Endometrial microvascular endothelial cells (primary cell): Measurements from ENCODE around the gene FAM169A. TPM values are rescaled to one million over a fixed set of nuclear protein-coding genes. Genes with fewer than 3 reads are reported as not detected.
"Not testable (repeated sequence)": the region's sequence is repeated elsewhere in the genome, so short reads cannot be mapped to it uniquely, and the experiment has no call there.

Experiments
- in situ Hi-C: cut with HindIII; loops from 2 replicates; pipeline ENCODE4 v1.10.0; 2017; ENCODE audit warnings: low sequenced_read_pairs, low pct_unique_long_range_greater_than_20kb; ENCODE audit errors: inconsistent ontology term
- total RNA-seq: library from RNA; depleted of rRNA; stranded (reverse); fragments of >200 nt; gene quantifications from one replicate; pipeline ENCODE4 v1.2.3, GENCODE V29; 2015; ENCODE audit errors: inconsistent ontology term

FAM169A gene
- total RNA-seq, 1 donor from 2014 or later, result 1.2 TPM

DNA sequence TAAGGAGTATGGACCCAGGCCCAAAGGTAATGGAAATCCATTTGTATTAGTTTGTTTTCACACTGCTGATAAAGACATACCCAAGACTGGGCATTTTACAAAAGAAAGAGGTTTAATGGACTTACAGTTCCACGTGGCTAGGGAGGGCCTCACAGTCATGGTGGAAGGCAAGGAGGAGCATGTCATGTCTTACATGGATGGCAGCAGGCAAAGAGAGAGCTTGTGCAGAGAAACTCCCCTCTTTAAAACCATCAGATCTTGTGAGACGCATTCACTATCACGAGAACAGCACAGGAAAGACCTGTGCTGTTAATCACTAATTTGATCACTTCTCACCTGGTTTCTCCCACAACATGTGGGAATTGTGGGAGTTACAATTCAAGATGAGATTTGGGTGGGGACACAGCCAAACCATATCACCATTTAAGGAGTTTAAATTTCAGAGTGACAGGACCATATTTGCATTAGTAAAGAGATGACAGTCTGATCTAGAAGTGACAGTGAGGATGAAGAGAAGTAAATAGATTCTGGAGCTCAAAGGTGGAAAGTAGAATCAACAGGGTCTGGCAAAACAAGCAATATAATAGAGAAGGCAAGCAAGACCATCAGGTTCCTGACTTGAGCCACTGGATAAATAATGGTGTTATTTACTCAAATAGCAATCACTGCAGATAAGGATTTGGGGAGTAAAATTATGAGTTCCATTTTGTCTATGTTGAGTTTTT is 7.5 kb upstream of the FAM169A start:
- in situ Hi-C loops, result no loop called here

DNA sequence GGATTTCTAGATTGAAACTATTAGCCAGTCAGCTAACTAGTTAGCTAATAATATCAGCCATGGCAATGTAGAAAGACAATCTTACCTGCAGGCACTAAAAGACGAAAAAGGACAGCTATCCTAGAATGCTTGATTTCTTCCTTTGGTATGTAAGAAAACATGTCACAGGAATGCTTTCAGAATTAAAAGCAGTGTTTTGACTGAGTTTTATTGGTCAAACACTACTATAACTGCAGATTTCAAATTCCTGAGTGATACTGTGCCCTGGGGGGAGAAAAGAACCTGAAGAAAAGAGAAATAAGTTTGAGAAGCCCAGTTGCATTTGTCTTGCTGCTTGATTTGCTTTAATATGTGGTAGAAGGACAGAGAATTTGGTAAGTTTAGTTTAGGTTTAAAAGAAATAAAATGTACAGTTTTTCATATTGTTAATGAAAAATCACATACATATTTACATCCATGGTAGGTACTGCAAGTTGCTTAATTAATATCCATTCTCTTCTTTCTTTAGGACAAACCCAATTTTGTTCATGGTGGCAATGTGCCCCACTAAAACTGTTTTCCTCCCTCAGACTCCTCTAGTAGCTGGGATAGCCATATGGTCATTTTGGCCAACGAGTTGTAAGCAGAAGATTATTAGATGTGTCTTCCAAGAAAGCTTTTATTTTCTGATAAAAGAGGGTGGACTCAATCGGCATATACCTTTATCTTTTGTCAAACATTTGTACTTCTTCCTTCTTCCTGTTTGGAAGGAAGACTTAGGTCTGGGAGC is 4.3 kb upstream of the FAM169A start:
- in situ Hi-C loops, result no loop called here

DNA sequence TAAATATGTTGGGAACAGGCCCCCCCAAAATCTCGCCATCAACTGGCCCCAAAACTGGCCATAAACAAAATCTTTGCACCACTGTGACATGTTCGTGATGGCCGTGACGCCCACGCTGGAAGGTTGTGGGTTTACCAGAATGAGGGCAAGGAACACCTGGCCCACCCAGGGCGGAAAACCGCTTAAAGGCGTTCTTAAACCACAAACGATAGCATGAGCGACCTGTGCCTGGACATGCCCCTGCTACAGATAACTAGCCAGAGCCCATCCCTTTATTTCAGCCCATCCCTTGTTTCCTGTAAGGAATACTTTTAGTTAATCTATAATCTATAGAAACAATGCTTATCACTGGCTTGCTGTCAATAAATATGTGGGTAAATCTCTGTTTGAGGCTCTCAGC is 3.2 kb upstream of the FAM169A start:
- in situ Hi-C loops, result not testable (repeated sequence)

DNA sequence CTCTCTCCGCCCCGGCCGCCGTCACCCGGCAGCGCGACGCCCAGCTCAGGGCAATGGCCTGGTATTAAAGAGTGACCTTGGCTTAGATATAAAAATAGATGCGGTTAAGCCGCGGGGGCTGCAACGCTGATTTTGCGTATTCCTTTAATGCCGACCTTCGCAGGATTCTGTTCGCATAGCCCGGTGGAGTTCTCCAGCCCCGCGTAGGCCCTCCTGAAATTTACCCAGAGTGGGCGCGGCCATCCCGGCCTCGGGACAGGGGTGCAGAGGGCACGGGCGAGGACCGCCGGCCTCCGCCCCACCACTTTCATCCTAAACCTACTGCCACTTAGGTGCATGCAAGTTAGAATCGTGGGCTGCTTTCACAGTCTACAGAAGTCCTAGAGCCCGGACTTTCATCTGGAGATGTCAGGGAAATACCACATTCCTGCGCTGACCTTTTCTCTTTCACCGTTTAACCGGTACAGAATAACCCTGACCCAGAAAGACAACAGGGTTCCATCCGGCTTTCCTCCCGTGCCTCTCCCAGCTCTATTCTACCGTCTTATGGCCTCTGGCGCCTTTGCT is 492 bp upstream of the FAM169A start:
- in situ Hi-C loops, result no loop called here

DNA sequence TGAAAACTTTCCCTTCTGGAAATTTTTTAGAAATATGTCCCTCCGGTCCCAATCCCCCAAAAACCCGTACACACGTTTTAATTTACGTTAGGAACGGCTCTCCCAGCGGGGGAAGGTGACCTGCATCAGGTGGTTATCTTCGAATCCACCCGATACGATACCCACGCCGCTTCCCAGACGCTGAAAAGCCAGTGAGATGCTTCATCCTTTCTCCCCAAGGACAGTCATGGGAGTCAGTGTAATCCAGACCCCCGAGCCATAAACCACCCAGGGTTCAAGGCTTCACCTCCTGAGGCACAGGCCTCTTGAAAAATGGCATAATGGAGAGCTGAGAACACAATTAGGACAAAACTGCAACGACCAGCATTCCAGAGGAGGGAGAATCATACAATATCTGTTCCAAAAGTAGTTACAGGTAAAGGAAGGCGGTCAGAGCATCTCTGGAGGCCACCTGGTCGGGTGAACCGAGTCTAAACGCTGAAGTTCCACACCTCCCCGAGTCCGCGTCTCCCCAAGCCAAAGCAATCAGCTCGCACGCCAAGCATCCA is 857 bp downstream of the FAM169A start:
- in situ Hi-C loops, result no loop called here

DNA sequence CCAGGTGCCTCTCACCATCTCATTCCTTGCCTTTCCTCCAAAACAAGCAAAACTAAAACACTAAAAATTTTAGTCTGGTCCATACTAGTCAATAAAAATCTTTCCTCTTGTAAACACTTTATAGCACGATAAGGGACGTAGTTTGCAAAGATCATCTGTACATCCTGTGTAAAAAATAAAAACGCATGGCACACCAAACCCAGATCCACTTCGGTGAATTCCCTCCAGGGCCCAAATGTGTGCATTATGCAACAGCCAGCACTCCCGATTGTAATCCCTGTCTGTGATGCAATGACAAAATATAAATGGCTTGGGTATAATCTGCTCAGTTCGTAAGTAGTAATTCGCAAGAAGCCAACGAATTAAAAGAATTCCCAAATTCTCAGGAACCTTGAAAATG is 1.4 kb downstream of the FAM169A start:
- in situ Hi-C loops, result no loop called here

DNA sequence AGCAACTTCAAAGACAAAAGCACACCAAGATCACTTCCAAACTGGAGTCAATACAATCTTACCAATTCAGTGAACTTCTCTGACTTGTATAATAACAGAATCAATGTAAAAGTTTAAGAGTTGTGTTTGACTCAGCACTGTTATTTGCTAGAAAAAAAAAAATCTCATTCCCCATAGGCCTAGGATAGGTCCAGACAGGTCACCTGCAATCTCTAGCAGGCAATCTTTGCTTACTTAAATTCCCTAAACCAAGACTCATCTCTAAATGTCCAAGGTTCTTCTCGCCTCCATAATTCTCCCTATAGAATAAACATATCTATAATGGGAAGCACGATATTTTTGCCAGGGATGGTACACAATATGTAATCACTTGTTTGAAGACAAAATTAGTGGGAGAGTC is 2.5 kb downstream of the FAM169A start:
- in situ Hi-C loops, result no loop called here

DNA sequence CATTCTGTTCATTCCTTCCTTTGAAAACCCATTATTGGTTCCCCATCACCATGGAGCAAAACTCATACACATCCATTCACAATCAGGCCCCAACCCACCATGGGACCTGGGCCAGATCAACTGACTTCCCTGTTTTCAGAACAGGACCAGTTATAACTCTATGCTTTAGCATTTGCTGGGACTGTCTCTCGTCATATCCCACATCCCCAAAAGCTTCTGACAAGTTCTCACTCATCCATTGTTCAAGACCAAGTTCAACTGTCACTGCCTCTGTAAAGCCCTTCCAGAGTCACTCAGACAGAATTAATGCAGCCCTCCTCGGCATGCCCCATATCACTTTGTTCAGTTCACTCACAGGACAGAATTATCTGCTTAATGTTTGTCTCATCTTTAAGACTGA is 4.0 kb downstream of the FAM169A start:
- in situ Hi-C loops, result no loop called here

DNA sequence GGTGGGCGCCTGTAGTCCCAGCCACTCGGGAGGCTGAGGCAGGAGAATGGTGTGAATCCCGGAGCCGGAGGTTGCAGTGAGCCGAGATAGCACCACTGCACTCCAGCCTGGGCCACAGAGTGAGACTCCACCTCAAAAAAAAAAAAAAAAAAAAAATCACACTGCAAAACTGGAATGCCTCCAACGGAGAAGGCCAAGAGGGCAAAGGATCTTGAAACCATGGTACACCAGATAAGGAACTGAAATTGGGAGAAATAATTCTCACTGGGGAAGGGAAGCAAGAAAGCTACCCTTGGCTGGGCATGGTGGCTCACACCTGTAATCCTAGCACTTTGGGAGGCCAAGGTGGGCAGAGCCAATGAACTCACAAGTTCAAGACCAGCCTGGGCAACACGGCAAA is 9.2 kb downstream of the FAM169A start:
- in situ Hi-C loops, result not testable (repeated sequence)

DNA sequence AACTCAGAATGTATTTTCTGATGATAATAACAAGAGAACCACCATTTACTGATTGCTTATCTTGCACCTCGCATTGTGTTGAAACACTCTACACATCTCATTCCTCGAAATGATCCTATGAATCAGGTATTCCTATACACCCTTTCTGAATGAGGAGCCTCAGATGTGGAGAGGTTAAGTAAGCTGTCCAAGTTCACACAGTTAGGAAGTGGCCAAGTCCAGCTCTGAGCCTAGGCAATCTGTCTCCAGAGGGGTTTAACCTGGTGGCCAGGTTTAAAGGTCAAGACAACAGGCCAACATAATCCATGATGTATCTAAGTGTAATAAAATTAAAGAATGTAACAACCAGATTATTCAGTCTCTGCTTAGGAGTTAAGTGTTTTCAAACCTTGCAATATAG is 12.9 kb downstream of the FAM169A start:
- in situ Hi-C loops, result no loop called here

DNA sequence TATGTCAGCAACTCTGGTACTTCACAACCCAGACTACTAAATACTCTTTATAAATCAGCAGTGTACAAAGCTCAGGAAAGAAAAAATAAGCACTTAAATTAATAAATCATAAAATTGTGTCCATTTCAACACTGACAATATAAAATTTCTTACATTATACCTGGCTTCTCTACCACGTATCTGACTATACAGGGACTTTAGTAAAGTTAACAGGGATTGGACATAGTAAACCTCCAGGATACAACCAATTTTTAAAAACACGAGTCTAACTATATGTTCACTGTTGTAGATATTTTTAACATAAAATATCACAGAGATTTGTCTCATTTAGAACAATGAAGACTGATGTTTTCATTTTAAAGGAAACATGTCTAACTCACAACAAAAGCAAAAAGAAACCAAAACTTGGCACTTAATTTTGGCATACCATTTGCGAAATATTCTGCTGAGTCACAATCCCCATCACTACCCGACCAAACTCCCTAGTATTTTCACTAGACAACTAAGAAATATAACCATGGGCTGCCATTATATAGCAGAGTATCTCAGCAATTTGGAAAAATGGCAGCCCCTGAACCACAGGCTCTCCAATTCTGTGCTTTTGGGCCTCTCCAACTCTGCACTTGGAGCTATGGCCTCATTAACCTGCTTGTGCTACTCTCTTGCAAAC is 14.4 kb downstream of the FAM169A start:
- in situ Hi-C loops, result no loop called here

DNA sequence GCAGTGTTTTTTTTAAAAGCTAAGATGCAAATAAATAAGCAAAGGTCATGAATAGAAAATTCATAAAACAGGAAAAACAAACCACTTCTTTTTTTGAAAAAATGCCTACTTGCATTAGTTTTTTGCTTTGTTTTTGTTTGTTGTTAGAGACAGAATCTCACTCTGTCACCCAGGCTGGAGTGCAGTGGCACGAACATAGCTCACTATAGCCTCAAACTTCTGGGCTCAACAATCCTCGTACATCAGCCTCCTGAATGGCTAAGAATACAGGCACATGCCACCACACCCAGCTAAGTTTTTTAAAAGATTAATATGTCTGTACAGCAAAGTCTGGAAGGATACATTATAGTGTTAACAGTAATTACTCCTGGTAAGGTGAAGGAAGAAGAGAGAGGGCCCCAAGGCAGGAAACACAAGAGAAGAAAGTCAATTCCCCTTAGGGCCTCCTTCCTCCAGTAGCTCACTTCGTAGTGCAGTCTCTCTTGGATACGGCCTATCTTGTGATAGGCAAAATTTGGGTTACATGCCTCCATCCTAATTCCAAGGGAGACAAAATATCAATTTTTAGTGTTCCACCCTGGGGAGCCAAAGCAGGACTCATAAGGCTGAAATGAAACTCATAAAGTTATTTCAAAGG is 15.3 kb downstream of the FAM169A start:
- in situ Hi-C loops, result no loop called here

DNA sequence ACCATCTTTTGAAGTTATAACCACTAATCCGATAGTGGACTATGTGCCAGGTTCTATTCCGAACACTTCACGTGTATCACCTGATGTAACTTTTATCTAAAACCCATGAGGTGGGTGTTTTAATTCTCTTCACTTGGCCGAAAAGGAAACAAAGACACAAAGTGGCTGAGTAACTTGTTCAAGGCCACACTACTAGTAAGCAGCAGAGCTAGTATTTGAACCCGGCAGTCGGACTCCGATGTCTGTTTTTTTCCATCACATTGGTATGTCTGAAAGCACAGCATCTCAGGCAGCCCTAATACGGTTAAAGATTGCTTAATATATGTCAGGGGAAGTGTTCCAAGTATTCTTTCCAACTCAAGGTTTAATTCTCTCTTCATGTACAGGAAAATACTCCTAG is 16.2 kb downstream of the FAM169A start:
- in situ Hi-C loops, result no loop called here

DNA sequence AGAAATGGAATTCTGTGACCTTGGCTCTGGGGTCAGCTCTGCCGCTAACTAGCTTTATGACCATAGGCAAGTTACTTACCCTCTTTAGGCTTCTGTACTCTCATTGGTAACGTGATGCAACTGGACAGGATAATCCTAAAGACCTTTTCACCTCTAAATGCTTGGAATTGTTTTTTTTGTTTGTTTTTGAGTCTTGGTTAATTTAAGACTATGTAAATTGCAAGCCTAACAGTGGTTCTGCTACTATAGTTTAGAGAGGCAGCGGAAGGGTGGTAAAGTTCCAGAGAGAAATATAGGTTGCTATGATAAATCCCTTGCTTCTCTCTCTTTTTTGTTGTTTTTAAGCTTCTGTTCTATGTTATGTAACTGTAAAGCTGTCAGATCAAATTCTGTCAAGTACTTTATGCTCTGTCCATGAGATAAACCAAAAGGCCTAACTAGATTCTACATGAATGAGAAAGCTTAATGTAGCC is 17.6 kb downstream of the FAM169A start:
- in situ Hi-C loops, result no loop called here

DNA sequence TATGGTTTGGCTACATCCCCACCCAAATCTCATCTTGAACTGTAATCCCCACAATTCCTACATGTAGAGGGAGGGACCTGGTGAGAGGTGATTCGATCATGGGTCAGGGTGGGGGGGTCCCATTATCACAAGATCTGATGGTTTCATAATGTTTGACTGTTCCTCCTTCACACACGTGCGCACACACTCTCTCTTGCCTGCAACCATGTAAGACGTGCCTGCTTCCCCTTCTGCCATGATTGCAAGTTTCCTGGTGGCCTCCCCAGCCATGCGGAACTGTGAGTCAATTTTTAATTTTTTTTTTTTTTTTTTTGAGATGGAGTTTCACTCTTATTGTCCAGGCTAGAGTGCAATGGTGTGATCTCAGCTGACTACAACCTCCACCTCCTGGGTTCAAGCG is 27.0 kb downstream of the FAM169A start:
- in situ Hi-C loops, result no loop called here

DNA sequence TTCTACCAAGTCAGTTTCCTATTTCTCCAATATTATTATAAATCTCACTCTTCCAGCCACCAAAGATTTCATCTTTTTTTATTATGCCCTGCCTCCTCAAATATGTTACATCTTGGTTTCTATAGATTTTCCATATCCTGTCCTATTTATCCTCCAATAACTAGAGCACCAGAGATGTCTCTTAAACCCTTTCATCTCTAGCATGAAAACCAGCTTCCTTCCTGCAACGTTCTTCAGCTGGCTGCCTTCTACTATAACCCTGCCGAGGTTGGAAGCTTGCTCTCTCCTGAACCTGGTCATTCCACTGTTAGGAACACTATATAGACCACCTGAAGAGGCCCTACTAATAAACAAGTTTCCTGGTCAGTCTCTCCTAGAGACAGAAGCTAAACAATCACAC is 27.9 kb downstream of the FAM169A start:
- in situ Hi-C loops, result no loop called here

DNA sequence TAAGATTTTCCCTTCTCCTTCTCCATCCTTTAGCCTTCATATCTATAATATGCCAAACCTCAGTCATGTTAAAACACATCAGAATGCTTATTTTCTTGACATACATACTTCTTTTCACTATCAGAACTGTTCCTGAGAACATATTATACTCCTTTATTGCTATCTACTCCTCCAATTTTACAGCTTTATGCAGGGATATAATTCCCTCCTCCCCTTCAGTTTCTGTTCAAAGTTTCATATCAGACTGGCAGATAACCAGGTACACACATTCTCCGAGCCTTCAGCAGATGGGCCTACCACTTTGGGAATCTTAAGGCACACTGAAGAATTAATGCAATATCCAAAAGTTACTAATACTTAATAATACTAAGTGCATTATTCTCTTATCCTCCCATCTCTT is 29.1 kb downstream of the FAM169A start:
- in situ Hi-C loops, result no loop called here

DNA sequence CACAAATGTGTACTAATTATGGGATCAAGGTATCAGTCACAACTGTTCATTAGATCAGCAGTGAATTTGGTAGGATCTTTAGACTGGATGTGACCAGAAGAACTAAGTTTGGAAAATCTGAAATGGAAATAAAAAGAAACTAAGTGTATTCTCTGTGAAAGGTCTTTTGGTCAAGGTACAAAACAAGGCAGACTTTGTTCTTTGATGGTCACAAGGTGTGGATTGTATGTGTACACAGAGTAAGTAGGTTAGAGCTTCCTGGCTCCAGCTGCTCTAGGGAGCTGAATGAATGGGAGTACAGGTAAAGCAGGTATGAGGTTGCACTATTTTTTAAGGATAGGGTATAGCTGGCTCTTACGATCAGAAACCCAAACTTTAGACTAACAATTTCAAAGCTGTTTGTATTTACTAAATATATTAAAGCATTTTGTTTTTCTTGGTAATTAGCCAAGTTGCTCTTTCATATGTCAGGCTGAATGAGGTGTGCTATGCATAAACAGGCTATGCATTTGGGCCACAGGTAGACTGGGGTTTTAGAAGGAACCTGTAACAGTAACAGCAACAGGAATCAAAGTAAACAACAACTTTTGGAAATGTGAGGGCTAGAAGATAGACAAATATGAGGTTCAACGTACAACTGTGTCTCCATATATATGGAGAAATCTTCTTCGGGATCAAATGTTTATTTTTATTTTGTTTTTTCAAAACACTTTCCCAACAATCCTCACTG is 32.5 kb downstream of the FAM169A start:
- in situ Hi-C loops, result no loop called here
